ENCODE data around the gene NR2F1-AS1.
"Not testable (repeated sequence)": the region's sequence is repeated elsewhere in the genome, so short reads cannot be mapped to it uniquely, and the experiment has no call there.

Gene NR2F1-AS1

DNA sequence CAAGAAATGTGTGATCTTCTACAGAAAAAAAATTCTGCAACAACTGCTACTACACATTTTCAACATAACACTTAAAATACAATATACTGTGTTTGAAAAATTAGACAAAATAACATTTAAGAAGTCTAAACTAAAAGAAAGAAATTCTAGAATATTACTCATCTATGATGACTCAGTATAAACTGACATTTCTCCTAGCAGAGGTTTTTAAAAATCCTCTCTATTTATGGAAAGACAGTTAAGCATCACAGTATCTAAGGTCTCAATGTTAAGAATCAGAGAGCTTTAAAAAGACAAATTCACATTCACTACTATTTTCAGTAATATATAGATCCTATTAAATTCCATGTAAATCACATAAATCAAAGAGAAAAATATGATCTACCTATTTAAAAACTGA is 61.3 kb downstream of the NR2F1-AS1 start:
- DNase-seq (ENCODE audit: low read depth, low spot score): no peak

DNA sequence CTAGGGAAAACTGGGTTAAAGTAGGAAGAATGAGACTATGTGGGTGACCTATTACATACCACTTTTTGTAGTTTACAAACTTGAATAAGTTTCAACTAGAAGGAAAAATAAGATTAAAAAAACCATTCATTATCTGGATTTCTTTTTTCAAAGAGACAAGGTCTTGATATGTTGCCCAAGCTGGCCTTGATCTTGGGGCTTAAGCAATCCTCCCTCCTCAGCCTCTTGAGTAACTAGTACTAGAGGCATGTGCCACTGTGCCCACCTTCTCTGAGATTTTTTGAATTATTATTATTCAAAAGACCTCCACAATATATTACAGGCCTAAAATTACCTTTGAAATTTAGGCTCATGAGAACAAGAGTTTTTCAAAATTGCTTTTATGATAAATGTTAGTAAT is 63.2 kb downstream of the NR2F1-AS1 start:
- no peak for DNase-seq (ENCODE audit: low read depth, low spot score)

DNA sequence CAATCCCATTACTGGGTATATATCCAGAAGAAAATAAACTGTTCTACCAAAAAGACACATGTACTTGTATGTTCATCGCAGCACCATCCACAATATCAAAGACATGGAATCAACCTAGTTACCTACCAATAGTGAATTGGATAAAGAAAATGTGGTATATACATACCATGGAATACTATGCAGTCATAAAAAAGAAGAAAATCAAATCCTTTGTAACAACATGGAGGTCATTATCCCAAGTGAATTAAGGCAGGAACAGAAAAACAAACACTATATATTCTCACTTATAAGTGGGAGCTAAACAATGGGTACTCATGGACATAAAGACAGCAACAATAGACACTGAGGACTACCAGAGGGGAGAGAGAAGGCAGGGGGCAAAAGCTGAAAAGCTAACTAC is 67.7 kb downstream of the NR2F1-AS1 start:
- no peak for DNase-seq (ENCODE audit: low read depth, low spot score)

DNA sequence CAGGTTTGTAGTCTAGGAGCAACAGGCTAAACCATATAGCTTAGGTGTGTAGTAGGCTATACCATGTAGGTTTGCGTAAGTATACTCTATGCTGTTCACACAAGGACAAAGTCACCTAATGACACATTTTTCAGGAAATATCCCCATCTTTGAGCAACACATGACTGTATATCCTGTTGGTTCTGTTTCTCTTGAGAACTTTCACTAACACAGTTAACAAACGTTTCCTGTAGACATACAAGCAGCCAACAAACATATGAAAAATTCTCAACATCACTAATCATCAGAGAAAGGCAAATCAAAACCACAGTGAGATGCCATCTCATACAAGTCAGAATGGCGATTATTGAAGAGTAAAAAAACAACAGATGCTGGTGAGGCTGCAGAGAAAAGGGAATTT is 68.2 kb downstream of the NR2F1-AS1 start:
- no peak for DNase-seq (ENCODE audit: low read depth, low spot score)

DNA sequence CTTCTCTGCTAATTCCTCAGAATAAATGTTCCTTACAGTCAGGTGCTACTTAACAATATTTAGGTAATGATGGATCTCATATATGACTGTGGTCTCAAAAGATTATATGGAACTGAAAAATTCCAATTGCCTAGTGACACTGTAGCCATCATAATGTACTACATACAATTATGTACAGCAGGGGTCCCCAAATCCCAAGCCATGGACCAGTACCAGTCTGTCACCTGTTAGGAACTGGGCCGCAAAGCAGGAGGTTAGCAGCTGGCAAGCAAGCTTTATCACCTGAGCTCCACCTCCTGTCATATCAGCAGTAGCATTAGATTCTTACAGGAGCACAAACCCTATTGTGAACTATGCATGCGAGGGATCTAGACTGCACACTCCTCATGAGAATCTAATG is 69.6 kb downstream of the NR2F1-AS1 start:
- no peak for DNase-seq (ENCODE audit: low read depth, low spot score)

DNA sequence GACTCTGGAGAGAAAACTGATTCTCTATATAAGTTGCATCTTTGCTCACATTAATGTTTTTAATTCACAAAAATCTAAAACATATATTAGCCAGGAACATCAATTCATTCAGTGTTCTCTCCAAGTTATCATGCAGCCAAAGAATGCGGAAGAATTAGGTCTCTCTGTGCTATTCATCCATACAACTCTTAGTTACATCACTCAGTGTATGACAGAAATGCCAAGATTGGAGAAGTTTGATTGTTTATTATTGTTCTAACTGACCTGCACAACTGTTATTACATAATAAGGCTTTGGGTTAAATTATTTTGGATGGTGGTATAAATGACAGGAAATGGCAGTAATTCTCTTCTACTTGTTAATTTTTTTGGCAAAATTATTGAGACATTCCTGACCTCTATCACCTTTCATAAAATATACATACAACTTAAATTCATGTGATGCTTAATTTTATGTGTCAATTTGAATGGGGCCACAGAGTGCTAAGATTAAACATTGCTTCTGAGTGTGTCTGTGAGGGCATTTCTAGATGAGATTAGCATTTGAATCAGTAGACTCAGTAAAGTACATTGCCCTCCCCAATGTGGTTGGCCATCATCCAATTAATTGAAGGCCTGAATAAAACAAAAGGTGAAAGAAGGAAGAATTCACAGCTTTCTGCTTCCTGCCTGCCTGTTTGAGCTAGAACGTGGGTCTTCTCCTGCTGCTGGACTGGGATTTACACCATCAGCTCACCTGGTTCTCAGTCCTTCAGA is 70.2 kb downstream of the NR2F1-AS1 start:
- no peak for DNase-seq (ENCODE audit: low read depth, low spot score)

DNA sequence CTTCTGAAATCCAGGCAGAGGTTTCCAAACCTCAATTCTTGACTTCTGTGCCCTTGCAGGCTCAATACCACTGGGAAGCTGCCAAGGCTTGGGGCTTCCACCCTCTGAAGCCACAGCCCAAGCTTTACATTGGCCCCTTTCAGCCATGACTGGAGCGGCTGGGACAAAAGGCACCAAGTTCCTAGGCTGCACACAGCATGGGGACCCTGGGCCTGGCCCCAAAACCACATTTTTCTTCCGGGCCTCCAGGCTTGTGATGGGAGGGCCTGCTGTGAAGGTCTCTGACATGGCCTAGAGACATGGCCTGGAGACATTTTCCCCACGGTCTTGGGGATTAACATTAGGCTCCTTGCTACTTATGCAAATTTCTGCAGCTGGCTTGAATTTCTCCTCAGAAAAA is 75.5 kb downstream of the NR2F1-AS1 start:
- DNase-seq (ENCODE audit: low read depth, low spot score): not testable (repeated sequence)

DNA sequence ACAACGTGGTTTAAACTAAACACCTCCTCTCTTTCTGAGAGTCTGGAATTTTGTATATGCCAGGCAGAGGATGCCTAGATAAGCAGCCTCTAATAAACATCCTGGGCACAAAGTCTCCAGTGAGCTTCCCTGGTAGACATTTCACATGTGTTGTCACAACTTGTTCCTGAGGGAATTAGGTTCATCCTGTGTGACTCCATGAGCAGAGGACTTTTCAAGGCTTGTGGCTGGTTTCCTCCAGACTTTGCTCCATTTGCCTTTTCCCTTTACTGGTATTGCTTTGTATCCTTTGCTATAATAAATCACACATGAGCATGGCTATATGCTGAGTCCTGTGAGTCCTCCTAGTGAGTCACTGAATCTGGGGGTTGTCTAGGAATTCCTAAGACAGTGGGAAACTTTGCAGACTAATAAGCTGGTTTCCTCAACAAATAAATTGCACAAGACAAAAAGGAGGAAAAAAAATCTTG is 77.4 kb downstream of the NR2F1-AS1 start:
- DNase-seq (ENCODE audit: low read depth, low spot score): no peak

DNA sequence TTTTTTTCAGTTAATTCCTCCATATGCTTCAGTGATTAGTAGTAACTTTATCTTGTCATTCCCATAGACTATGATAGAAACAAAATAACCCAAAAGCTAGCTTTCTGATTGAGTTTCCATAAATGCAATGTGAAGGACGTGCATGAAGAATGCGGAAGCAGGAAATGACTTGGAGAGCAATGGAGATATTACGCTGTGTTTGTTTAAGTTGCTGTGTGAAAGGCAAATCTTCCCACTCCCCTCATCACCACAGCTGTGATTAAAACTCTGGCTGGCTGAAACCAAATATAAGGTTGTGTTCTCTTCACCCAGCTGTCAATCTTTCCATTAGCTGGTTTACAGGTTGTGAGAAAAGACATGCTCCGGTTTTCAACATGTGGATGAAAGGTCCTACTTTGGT is 83.9 kb downstream of the NR2F1-AS1 start:
- no peak for DNase-seq (ENCODE audit: low read depth, low spot score)

DNA sequence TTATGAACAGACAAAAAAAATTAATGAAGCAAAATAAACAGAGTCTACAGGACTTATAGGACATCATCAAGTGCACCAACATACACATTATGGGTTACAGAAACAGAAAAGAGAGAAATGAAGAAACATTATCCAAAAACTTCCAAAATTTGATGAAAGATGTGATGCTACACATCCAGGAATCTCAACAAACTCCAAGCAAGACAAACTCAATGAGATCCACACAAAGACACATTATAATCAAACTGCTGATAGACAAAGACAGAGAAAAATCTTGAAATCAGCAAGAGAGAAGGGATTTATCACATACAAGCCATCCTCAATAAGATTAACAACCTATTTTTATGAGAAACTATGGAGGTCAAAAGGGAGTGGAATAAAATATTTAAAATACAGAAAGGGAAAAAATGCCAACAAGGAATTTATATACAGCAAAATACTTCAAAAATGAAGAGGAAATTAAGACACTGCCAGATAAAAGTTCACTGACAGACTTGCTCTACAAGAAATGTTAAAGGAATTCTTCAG is 101.0 kb downstream of the NR2F1-AS1 start:
- no peak for DNase-seq (ENCODE audit: low read depth, low spot score)

DNA sequence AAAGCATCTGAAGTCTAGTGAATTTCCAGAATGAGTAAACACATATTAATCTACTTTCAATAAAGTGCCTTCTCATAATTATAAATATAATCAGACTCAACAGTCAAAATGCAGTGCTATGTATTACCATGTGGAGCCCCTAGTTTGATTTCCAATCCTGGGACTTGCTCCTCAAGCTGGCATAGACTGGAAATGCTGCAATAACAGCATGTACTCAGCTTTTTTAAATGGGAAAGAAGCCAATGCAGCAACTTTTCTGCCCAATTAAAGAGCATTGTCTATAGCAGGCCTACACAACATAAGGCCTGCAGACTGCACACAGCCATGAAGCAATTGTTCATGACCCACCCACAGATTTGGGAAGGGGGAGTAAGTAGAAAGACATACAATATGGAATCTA is 103.2 kb downstream of the NR2F1-AS1 start:
- DNase-seq (ENCODE audit: low read depth, low spot score): no peak

DNA sequence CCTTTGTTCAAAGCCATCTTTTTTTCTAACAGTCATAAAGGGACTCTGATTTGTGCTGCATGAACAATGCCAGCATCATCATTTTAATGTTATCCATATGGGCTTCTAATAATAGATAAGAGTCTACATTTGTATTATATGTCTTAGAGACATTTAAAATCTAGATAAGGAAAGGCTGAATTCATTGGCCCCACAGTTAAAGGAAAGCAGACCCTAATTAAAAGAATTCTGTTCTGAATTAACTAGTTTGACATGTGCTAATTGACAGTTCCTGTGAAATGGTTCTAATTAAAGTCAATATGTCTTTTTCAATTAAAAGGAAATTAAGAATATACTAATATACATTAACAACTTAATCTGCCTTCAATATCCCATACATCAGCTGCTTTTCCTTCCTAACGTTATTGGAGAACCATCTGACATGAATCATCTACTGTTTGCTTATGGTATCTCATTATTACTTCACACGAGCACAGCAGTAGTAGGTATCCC is 104.7 kb downstream of the NR2F1-AS1 start:
- no peak for DNase-seq (ENCODE audit: low read depth, low spot score)

DNA sequence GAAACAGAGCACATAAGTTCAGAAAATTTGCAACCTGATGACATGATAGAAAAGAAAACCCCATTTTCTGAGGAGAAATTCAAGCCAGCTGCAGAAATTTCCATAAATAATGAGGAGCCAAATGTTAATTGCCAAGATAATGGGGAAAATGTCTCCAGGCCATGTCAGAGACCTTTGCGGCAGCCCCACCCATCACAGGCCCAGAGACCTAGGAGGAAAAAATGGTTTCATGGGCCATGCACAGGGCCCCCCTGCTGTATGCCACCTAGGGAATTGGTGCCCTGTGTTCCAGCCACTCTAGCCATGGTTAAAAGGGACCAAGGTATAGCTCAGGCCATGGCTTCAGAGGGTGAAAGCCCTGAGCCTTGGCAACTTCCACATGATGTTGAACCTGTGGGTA is 118.1 kb downstream of the NR2F1-AS1 start:
- no peak for DNase-seq (ENCODE audit: low read depth, low spot score)

DNA sequence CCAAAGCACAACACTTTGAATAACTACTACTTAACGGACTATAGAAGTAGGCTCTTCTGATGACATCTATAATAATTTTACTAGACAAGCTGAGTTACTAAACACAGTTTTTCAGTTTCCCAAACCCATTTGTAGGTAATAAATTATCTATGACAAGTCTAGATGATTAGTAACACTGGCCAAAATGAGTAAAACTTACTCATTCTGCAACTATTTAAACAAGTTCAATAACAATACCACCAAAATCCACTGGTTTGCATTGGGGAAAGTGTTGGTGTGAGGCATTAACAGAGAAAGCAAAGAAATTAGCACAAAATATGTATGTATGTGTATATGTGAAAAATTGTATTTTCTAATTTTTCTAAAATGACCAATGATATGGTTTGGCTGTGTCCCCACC is 119.3 kb downstream of the NR2F1-AS1 start:
- DNase-seq (ENCODE audit: low read depth, low spot score): no peak

DNA sequence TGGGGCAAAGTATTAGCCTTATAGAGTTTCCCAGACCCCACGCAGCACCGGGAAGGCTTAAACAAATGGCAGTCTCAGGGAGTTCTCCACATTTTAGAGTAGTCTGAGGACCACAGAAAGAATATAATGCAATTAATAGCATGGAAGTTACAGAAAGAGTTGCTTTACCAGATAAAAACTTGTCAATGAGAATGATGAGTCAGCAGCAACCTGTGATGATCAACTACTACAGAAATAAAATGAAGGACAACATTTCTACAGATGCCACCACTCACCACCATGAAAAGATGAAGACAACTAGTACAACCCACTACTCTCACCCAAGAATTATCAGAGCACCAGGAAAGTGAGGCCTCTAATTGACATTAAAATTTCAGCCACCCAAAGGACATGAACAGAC is 120.7 kb downstream of the NR2F1-AS1 start:
- DNase-seq (ENCODE audit: low read depth, low spot score): no peak

DNA sequence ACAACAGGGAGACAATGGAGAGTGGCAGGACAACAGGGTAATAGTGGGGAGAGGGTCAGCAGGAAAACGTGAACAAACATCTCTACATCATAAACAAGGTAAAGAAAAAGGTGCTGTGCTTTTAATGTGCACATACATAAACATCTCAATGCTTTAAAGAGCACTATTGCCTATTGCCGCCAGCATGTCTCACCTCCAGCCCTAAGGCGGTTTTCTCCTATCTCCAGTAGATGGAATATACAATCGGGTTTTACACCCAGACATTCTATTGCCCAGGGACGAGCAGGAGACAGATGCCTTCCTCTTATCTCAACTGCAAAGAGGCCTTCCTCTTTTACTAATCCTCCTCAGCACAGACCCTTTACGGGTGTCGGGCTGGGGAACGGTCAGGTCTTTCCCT is 124.2 kb downstream of the NR2F1-AS1 start:
- not testable (repeated sequence) for DNase-seq (ENCODE audit: low read depth, low spot score)

DNA sequence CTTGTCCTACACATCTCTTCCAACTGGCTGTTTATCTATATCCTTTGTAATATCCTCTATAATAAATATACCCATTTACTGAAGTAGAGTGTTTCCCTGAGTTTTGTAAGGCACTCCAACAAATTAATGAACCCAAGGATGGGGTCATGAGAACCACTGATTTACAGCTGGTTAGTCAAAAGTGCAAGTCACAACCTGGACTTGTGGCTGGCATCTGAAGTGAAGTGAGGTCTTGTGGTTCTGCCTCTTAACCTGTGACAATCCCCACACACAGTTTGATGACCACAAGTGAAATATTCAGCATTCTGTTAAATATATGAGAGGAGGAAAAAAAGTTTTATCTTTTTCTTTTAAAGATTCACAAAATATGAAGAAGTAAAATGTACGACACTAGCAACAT is 126.1 kb downstream of the NR2F1-AS1 start:
- DNase-seq (ENCODE audit: low read depth, low spot score): no peak

DNA sequence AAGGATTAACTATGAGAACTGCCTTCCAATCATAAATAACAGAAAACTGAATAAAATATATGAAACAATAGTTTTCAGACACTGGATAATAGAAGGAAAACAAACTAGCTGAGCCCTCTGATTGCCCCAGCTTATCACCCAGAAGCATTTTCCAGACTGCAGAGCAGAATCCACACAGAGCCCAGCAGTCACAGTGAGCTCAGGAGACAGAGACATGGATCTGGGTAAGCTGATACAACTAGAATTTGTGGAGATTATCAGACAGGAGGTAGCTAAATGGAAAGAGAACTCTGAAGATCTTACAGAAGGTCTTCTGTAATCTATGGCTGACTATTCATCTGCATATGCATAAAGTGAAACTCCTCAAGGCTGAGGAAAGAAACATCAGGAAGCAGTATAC is 128.8 kb downstream of the NR2F1-AS1 start:
- no peak for DNase-seq (ENCODE audit: low read depth, low spot score)

DNA sequence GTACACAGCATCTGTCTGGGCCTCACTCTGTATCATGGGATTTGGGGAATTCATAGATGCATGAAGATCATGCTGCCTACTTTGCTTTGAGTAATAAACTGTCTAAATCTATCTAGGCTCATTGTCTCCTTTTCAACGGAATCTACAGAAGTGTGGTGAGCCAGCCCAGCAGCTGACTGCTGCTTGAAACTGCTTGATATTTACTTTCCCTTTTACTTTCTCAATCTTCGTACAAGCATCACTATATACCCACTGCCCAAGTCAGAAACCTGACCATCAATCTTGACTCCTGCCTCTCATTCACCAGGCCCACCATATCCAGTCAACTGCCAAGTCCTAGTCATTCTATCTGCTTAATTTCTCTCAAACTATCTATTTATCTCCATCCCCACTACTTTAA is 142.9 kb downstream of the NR2F1-AS1 start:
- no peak for DNase-seq (ENCODE audit: low read depth, low spot score)

DNA sequence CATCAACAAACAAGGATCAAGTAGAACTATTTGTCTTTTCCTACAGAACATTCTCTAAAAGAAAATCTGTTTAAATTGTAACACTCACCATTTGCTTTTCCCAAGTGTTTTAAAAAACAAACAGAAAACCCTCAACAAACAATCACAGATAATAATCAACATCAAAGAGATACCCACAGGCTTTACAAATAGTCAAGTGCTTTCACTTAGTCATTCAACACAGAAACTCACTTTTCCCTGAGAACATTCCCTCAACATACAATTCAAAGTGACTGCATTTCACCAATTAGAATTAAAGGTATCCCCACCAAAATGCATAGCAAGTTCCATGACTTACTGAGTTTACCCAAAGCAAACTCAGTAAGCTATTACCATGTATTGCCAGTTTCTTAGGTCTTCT is 144.9 kb downstream of the NR2F1-AS1 start:
- no peak for DNase-seq (ENCODE audit: low read depth, low spot score)

DNA sequence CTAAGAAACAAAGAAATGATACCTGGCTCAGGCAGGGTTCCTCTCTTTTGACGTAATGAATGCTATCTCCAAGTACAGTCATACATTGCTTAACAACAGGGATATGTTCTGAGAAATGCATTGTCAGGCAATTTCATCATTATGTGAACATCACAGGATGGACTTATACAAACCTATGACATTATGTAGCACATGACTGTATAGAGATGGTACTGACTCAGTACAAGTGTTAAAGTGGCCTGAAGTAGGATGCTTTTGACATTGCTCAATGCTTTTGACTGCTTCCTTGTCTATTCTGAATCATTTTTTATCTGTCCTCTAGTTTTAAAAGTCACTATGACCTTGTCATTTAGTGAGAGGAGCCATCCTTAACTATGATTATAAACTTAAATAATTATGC is 147.6 kb downstream of the NR2F1-AS1 start:
- no peak for DNase-seq (ENCODE audit: low read depth, low spot score)

DNA sequence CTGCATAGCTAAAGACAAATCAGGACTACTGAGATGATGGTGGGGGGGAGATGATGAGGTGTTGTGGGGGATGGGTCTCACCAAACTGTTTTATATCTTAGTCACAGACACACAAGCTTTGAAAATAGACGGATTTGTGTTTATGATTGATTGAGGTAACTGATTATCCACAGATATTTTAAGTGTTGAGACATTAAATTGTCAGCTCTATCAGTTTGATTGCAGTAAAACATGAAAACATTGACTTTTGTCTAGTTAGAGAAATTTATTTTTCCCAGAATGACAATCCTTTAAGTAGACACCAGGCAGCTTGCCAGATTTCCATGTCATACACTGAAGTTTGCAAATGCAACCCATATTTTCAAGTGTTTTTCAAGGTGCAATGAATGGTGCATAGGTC is 149.8 kb downstream of the NR2F1-AS1 start:
- no peak for DNase-seq (ENCODE audit: low read depth, low spot score)

DNA sequence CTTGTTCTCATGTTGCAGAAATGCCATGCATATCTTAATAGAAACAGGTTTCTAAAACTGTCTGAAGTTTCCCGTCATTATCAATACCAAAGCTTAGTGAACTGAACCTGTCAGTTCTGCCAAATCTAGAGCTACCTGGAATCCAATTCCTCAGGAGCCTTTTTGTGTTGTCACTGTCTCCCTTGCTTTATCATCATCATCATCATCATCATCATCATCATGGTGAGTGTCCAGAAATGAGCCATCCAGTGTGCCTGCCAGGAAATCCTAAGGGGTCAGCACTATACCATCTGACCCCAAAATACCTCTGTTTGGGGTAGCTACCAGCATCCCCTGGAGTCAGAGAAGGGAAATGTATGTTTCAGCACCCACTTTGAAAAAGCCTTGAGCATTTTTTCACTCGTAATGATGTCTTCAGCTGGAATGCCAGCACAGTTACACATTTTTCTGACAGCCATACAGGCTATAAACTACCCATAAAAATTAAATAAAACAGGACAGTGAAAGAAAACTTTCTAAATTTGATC is 150.3 kb downstream of the NR2F1-AS1 start:
- no peak for DNase-seq (ENCODE audit: low read depth, low spot score)

Measured in iPS DF 19.7 (cell line).